ENCODE results near the gene NNAT. TPM values are rescaled to one million over a fixed set of nuclear protein-coding genes. Genes with fewer than 3 reads are reported as not detected.

The NNAT gene
- total RNA-seq, 1 experiment from 2014 or later, result 43.1 TPM

GRCh38 chr20:37520419-37520955 lies 563 bp upstream of the NNAT start:
- H2BK15ac ChIP-seq (ENCODE audit: low read depth, low read length), result no peak overlapping the region
- TF ChIP-seq CTCF (conservative IDR thresholded peaks at IDR 0.05), result no peak
- no peaks in the 10 kb centered on the region for H4K20me1 ChIP-seq (ENCODE audit: control insufficient read depth, insufficient read depth, insufficient read length)
- no peak overlapping the region for H3T11ph ChIP-seq (ENCODE audit: low read length)
- H3K4ac ChIP-seq (ENCODE audit: low read depth, low read length), result no peak overlapping the region
- H2AFZ ChIP-seq (ENCODE audit: low read length), result no peak overlapping the region
- no peak overlapping the region for H4K8ac ChIP-seq (replicated peaks; ENCODE audit: insufficient read length, low read depth, low read length)
- H4K5ac ChIP-seq (ENCODE audit: insufficient read length, low read depth, low read length), result no peak overlapping the region
- peak overlapping the region in 2 of 3 experiments; percentile 73 to 85; a peak in 3 of 7 replicates for H3K27ac Mint-ChIP-seq
- peak overlapping the region; percentile 50 for H3K4me2 ChIP-seq (ENCODE audit: insufficient read depth, insufficient read length, low read length)
- H3K23ac ChIP-seq (ENCODE audit: insufficient read length, low read depth, low read length), result no peak overlapping the region
- peaks cover 5 to 8% of the 10 kb centered on the region in 2 experiments; a peak in 3 of 5 replicates for H3K9me3 Mint-ChIP-seq
- no peak overlapping the region for H2BK20ac ChIP-seq (ENCODE audit: low read depth, low read length, poor library complexity, severe bottlenecking)
- peak overlapping the region; percentile 68 to 81 for H3K4me3 Mint-ChIP-seq
- no peak overlapping the region for H3K18ac ChIP-seq (ENCODE audit: insufficient read length, low read depth, low read length)
- peaks cover 1% of the 10 kb centered on the region; the same call in 1 of the 2 replicates for H3K27me3 Mint-ChIP-seq (ENCODE audit: low read depth)
- no peak overlapping the region for H3K56ac ChIP-seq (ENCODE audit: insufficient read length, low read depth, low read length)
- H3K14ac ChIP-seq (ENCODE audit: insufficient read depth, low read length), result peak overlapping the region; percentile 38; the same call in 1 of the 2 replicates
- peaks cover 16% of the 10 kb centered on the region for H3K23me2 ChIP-seq (ENCODE audit: insufficient read length, low read depth, low read length, poor library complexity, severe bottlenecking)
- H3K27ac ChIP-seq (ENCODE audit: insufficient read length, low read depth, low read length), result no peak overlapping the region
- H3K9me3 ChIP-seq (ENCODE audit: control insufficient read depth, low read depth, low read length), result no peaks in the 10 kb centered on the region
- DNase-seq, result no peak
- no peak overlapping the region for H4K91ac ChIP-seq (ENCODE audit: insufficient read length, low read depth, low read length)
- peak overlapping the region; percentile 10 for H3K9ac ChIP-seq (ENCODE audit: extremely low read depth, insufficient read length, low read length)
- H3K4me1 ChIP-seq (ENCODE audit: insufficient read depth, low read length), result peaks cover 11% of the 10 kb centered on the region; the same call in 1 of the 2 replicates
- no peaks in the 10 kb centered on the region for H3K27me3 ChIP-seq (ENCODE audit: insufficient read depth, low read length)
- no peak overlapping the region for H2AK5ac ChIP-seq (ENCODE audit: insufficient read length, low read length)
- WGBS (ENCODE audit: extremely low coverage, insufficient read length, low lambda C conversion rate), result no CpG with 5 or more reads among the region's 24 CpGs
- H3K36me3 Mint-ChIP-seq (ENCODE audit: insufficient read depth in 1 of 3, low read depth in 3 of 3), result peaks cover 44 to 52% (median 46%) of the 10 kb centered on the region in 3 experiments
- peaks cover 28% of the 10 kb centered on the region; the same call in 1 of the 2 replicates for H3K79me2 ChIP-seq (ENCODE audit: insufficient read depth, low read length)
- no peak overlapping the region for H2BK12ac ChIP-seq (ENCODE audit: insufficient read length, low read depth, low read length)
- H3K4me1 Mint-ChIP-seq, result peaks cover 80 to 85% of the 10 kb centered on the region in 2 experiments
- H3K79me1 ChIP-seq (ENCODE audit: insufficient read depth, low read depth, low read length, poor library complexity, severe bottlenecking), result peaks cover 18% of the 10 kb centered on the region
- H2BK5ac ChIP-seq (ENCODE audit: insufficient read length, low read length), result no peak overlapping the region
- H2BK120ac ChIP-seq (ENCODE audit: low read depth, low read length, poor library complexity, severe bottlenecking), result no peak overlapping the region
